Measurements from ENCODE around the gene BAG2.
A peak's percentile ranks its signal among the peaks of the same experiment; 100 is the strongest.

The BAG2 gene

GRCh38 chr6:57177545-57178265, 5.6 kb downstream of the BAG2 start:
- no peak for DNase-seq

- no peak for DNase-seq
Observed at GRCh38 chr6:57180596-57180995, 8.5 kb downstream of the BAG2 start.

GRCh38 chr6:57182017-57182432, 9.9 kb downstream of the BAG2 start:
- no peak for DNase-seq

- no peak for DNase-seq
Observed at GRCh38 chr6:57183336-57183735, 11.2 kb downstream of the BAG2 start.

GRCh38 chr6:57190140-57190539, 18.0 kb downstream of the BAG2 start:
- DNase-seq = no peak

GRCh38 chr6:57193177-57193576, 21.1 kb downstream of the BAG2 start:
- DNase-seq = no peak

- no peak for DNase-seq
Observed at GRCh38 chr6:57195457-57195856, 23.3 kb downstream of the BAG2 start.

- peak; percentile 34 for DNase-seq
Observed at GRCh38 chr6:57198926-57199636, 27.0 kb downstream of the BAG2 start.

GRCh38 chr6:57201718-57202117, 29.6 kb downstream of the BAG2 start:
- no peak for DNase-seq

- DNase-seq = no peak
Observed at GRCh38 chr6:57205550-57206328, 33.6 kb downstream of the BAG2 start.

GRCh38 chr6:57207141-57207540, 35.0 kb downstream of the BAG2 start:
- DNase-seq = no peak

- DNase-seq = no peak
Observed at GRCh38 chr6:57207872-57208271, 35.7 kb downstream of the BAG2 start.

GRCh38 chr6:57209030-57209429, 36.9 kb downstream of the BAG2 start:
- no peak for DNase-seq

GRCh38 chr6:57210060-57210459, 37.9 kb downstream of the BAG2 start:
- DNase-seq = no peak

GRCh38 chr6:57215260-57215659, 43.1 kb downstream of the BAG2 start:
- no peak for DNase-seq

- DNase-seq = no peak
Observed at GRCh38 chr6:57216235-57217101, 44.3 kb downstream of the BAG2 start.

- DNase-seq = no peak
Observed at GRCh38 chr6:57217270-57217669, 45.1 kb downstream of the BAG2 start.

- DNase-seq = no peak
Observed at GRCh38 chr6:57220083-57220703, 48.1 kb downstream of the BAG2 start.

- DNase-seq = no peak
Observed at GRCh38 chr6:57221191-57221935, 49.2 kb downstream of the BAG2 start.

GRCh38 chr6:57221936-57222742, 50.0 kb downstream of the BAG2 start, which contains the start of gene RAB23:
Gene RAB23, minus strand, starts transcription at chr6:57222307. Its CDS starts 11,927 bp downstream, at chr6:57210380.
- peak; percentile 41 for DNase-seq

- no peak for DNase-seq
Observed at GRCh38 chr6:57222743-57223077, 50.6 kb downstream of the BAG2 start.
